PC-9 (cell line): ENCODE results near the gene WNT9A.

Source experiments
- CTCF ChIP-seq: fragments of 200-600 bp; sonication (generic); conservative IDR thresholded peaks from 2 replicates; pipeline ENCODE4 v1.6.1; 2017; ENCODE audit warnings: mixed run types, antibody characterized with exemption, mild to moderate bottlenecking, moderate library complexity
- EZH2 ChIP-seq: fragments of 200-600 bp; sonication (generic); IDR thresholded peaks from 2 replicates; pipeline ENCODE4 v1.8.0; 2017; ENCODE audit warnings: antibody characterized with exemption, low read depth

GRCh38 chr1:227900571-227901051 lies 47.1 kb downstream of the WNT9A start:
- no peak for TF ChIP-seq CTCF
- no peak for TF ChIP-seq EZH2
